ENCODE data around the gene CTNNBL1. TPM values are rescaled to one million over a fixed set of nuclear protein-coding genes. Genes with fewer than 3 reads are reported as not detected.

CTNNBL1 gene
- total RNA-seq, 2 donors from 2014 or later = 35.0 to 37.6 TPM

DNA sequence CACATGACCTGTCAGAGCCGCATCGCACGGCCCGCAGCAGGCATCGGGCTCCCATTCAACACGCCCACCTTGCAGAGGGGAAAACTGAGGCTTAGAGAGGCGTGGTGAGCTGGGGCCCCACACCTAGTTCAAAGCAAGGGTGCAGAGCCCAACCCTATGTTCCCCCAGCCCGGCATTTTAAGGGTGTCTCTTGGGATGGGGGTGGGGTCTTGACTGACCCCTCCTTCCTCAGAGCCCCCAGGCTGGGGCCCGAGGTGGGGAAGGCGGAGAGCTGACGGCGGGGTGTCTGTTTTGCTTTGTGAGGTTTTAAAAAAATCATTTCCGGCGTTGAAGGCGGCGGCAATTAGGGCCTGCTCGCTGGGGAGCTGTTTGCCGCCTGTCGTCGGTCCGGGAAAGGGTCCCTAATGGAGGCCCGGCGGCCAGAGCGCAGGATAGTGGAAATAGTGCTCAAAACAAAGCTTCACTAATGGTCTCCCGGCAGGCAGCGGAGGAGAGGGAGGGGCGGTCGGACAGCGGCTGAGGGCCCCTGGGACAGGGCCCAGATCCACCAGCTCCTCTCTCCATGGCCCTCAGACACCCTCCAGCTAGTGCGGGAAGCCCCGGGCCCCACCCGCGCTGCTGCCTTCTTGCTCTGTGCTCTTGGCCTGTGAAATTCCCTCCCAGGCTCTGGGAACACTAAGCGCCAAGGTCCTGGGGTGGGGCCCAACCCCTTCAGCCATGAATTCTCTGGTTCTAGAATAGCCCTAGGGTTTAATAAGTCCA is 221.0 kb downstream of the CTNNBL1 start:
- intact Hi-C loops (cut with DNase I, micrococcal nuclease) = no loop called here
- peak; percentile 19 for ATAC-seq
- DNase-seq = no peak

DNA sequence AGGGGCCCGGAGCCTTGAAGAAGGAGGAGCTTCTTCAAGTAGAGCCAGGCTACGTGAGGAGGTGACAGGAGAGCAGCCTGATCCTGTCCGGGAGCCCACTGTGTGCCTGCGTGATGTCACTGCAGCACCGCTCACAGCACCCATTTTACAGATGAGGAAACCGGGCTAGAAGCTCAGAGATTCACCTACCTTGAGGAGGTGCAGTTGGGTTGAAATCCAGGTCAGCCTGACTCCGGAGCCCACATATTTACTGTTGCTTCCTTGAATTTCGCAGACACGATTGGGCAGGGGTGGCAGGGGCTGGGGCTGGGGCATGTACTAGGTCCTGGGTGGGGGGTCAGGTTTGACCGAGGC is 221.6 kb downstream of the CTNNBL1 start:
- ATAC-seq (no peak), DNase-seq (no peak)
- intact Hi-C loops (cut with DNase I, micrococcal nuclease) = no loop called here

DNA sequence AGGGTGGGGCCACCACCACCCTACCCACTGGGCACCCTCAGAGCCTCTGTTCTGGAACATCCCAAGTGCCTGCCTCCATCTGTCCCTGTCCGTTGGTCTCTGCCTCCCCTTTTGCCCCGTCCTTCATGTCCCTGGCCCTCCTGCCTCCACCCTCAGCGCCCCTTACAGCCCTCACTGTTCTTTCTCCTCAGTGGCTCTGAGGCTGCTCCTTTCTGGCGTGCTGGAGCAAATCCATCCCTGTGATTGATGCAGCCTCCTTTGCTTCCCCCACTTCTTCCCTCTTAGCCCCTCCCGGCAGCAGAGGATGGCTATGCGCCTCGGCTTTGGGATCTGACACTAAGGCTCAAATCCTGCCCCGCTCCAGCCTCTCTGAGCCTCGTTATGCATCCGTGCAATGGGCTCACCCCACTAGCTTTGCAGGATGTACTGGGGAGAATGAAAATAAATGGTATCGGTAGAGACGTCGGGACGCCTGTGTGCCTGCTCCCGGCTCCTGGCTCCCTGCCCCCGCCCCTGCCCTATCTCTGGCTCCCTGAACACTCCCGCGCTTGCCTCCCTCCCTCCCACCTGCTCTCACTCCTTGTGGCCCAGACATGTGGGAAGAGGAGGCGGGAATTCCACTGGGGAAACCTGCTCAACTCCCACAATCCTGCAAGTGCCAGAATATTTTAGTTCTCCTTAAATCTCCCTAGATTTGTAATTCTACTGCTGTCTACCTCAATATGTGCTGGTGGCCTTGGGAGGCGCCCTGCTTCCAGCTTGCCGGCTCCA is 222.2 kb downstream of the CTNNBL1 start:
- ATAC-seq (no peak), DNase-seq (no peak)

DNA sequence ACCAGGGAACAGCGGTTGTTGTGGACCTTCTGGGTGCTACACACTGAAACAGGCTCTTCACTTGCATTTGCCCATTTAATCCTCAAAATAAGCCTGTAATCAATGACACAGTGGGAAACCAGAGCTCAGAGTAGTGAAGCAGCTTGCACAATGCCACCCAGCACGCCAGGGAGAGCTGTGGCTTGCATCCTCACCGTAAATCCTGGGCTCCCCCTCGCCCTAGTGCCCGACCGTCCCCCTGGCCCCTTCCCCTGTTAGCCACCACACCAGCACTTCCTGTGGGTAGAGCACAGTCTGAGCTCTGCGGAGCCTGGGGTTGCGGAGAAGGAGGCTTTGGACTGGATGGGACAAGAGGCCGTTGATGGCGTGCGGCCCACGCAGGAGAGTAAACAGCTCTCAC is 223.6 kb downstream of the CTNNBL1 start:
- DNase-seq (no peak), ATAC-seq (no peak)
- intact Hi-C loops (cut with DNase I, micrococcal nuclease) = no loop called here

More for the DNA sequence above, 222.2 kb downstream of the CTNNBL1 start:
- intact Hi-C loops (cut with DNase I, micrococcal nuclease) = no loop called here

DNA sequence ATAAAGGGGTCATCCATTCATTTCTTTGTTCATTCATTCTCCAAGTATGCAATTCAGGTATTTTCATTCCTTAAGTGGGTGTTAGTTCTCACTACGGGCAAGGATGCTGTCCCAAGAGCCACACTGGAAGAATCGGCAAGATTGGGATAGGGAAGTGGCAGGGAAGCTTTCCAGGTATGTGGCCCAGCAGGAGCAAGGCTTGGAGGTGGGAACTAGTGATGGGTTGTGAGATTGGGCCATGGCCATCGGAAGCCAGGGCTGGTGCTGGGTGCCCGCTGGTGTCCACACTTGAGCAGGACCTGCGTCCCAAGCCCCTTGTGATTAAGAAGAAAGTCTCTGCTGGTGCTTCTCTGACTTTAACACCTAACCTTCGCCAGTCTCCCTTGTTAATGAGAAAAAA is 224.2 kb downstream of the CTNNBL1 start:
- intact Hi-C loops (cut with DNase I, micrococcal nuclease) = no loop called here
- ATAC-seq (no peak), DNase-seq (no peak)

DNA sequence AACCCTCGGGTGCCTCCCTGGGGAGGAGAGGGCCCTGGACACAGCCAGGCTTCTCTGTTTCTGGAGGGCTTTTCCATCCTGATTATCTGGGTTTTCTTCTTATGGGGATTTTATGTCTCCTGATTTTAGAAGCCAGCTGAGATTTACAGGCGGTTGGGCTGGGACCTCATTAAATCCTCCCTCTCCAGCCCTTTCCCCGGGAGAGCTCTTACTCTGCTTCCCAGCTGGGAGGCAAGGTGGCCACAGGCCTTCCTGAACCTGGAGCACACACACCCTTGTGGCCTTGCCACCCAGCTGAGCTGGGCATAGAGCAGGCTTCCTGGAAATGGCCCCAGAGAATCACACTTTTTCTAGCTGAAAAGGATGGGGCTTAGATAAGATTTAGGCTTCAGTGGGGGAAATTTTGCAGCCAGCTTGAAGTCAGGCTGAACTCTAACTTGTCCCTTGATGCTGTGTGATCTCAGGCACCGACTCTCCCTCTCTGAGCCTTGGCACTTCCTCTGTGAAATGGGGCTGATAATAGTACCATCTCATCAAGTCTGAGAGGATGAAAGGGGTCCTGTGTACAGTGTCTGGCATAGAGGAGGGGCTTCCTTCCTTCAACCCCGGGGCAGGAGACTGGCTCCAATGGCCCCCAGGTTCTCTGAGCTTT is 225.7 kb downstream of the CTNNBL1 start:
- ATAC-seq (no peak), DNase-seq (no peak)
- intact Hi-C loops (cut with DNase I, micrococcal nuclease) = no loop called here

DNA sequence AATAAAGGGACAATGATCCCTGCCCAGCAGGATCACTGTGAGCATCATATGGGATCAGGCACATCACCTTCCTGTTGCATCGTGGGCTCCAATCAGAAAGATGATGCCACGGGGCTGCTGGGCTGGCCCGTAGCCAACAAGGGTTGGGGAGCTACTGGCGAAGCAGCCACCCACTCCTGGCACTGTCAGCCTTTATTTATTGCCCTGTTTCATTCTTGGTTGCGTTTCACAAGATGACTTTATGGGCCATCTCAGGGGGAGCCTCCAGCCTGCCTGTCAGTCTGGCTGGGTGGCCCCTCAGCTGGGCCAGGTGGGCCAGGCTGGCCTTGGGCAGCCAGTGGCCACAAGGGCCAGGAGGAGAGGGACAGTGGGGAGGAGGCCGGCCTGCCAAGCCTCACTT is 226.4 kb downstream of the CTNNBL1 start:
- DNase-seq (no peak), ATAC-seq (no peak)
- intact Hi-C loops (cut with DNase I, micrococcal nuclease) = no loop called here

DNA sequence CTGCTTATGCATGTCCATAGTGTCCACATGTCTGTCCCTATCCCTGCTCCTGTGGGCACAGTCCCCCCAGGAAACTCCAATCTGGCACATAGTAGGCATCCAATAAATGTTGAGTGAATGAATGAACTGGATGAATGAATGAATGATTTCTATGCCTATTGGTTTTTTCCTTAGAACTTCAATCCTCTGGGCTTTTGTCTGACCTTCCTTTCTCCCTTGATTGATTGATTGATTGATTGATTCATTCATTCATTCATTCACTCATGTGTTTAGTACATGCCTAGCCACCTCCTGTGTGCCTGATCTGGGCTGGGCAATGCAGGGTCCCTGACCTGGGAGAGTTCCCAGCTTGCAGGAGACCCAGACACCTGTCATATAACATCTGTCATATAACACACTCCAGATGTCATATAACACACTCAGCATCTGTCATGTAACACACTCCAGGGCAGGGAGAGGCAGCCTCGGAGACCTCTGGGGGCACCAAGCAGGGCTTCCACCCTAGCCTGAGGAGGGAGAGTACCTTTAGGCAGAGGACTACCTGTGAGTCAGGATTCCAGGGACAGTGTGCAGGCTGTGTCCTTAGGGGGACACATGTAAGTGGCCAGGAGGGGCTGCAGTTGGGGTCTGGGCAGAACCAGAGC is 227.0 kb downstream of the CTNNBL1 start:
- intact Hi-C loops (cut with DNase I, micrococcal nuclease) = no loop called here
- ATAC-seq (no peak), DNase-seq (no peak)

DNA sequence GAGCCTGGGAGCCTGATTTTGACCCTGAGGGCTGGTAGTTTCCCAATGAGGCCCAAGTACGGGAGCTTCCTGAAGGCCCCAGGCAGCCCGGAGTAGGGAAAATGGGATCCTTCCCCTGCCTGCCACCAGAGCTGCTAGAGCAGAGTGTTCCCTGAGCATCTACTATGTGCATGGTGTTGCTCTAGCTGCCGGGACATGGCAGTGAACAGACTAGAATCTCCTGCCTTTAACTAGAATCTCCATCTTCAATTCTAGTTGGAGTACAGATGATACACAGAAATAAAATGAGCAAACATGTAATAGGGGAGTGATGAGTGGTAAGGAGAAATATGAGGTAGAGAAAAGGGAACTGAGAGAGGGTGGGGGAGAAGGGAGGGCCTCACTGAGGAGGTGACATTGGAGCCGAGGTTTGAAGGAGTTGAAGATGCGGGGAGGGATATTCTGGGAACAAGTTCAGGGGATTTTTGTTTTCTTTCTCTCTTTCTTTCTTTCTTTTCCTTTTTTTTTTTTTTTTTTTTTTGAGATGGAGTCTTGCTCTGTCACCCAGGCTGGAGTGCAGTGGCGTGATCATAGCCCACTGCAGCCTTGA is 227.6 kb downstream of the CTNNBL1 start:
- ATAC-seq = no peak
- intact Hi-C loops (cut with DNase I, micrococcal nuclease) = no loop called here

More for the DNA sequence above, 227.6 kb downstream of the CTNNBL1 start:
- DNase-seq = no peak

Other genes with a start within 250 kb of the CTNNBL1 start
- 1 to 10 TPM in 1 of 2 donors, not detected in 1; 3.4 TPM for gene NNAT, start 172.8 kb upstream of the CTNNBL1 start, total RNA-seq
- 100 to 1,000 TPM in 1 of 2 donors, 10 to 100 TPM in 1; 98.9 to 104 TPM for gene BLCAP, start 166.2 kb upstream of the CTNNBL1 start, total RNA-seq
- gene VSTM2L, start 209.1 kb downstream of the CTNNBL1 start, total RNA-seq = 1 to 10 TPM; 1.1 TPM

All from left colon (tissue), 2 donors.